ENCODE measurements around the gene SBF2.

DNA sequence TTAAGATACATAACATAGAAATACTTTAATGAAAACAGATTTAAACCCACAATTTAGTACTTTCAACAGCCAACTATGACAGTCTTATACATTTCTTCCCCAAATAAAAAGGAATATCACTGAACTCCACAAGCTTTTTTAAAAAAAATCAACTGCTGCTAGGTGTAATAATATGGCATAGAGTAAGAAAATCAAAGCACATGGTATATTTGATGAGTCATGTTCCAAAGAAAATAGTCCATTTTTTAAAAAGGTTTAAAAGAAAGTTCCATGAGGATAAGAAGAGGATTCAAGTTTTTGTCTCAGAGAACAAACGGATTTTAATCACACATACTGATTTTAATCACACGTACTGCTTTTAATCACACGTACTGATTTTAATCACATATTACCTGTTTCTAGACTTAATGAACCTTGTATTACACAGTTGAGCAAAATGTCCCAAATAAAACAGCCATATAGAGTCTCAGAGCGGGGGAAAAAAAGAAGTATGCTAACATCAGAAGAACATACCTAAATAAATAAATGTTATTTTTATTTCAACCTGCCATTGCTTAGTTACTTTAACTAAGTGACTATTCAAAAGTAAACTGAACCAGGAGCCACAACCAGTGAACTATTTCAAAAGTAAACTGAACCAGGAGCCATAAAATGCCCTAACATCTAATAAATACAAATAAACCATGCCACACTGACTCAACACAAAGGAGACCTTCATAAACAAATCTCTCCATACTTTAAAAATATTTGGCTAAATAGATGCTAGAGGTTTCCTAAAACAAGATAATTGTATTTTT is 198.4 kb downstream of the SBF2 start:
- TF ChIP-seq, protein P1, sequence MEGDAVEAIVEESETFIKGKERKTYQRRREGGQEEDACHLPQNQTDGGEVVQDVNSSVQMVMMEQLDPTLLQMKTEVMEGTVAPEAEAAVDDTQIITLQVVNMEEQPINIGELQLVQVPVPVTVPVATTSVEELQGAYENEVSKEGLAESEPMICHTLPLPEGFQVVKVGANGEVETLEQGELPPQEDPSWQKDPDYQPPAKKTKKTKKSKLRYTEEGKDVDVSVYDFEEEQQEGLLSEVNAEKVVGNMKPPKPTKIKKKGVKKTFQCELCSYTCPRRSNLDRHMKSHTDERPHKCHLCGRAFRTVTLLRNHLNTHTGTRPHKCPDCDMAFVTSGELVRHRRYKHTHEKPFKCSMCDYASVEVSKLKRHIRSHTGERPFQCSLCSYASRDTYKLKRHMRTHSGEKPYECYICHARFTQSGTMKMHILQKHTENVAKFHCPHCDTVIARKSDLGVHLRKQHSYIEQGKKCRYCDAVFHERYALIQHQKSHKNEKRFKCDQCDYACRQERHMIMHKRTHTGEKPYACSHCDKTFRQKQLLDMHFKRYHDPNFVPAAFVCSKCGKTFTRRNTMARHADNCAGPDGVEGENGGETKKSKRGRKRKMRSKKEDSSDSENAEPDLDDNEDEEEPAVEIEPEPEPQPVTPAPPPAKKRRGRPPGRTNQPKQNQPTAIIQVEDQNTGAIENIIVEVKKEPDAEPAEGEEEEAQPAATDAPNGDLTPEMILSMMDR (IDR thresholded peaks at IDR 0.05): no peak
- no peak for TF ChIP-seq POLR2A (IDR thresholded peaks at IDR 0.05)
